Occipital lobe (tissue), 2 donors: ENCODE measurements around the gene TDRD7. TPM values are rescaled to one million over a fixed set of nuclear protein-coding genes. Genes with fewer than 3 reads are reported as not detected.
"Not testable (repeated sequence)": the region's sequence is repeated elsewhere in the genome, so short reads cannot be mapped to it uniquely, and the experiment has no call there.

Experiments used
- DNase-seq: peaks from one replicate; lab custom pipeline; 2025; lab: John Stamatoyannopoulos, UW
- total RNA-seq: library from RNA; depleted of rRNA; stranded (reverse); fragments of >200 nt; gene quantifications from one replicate; pipeline ENCODE4 v1.2.3, GENCODE V29; 2014

TDRD7 gene
- total RNA-seq, 1 donor from 2014 or later: 33.2 TPM

DNA sequence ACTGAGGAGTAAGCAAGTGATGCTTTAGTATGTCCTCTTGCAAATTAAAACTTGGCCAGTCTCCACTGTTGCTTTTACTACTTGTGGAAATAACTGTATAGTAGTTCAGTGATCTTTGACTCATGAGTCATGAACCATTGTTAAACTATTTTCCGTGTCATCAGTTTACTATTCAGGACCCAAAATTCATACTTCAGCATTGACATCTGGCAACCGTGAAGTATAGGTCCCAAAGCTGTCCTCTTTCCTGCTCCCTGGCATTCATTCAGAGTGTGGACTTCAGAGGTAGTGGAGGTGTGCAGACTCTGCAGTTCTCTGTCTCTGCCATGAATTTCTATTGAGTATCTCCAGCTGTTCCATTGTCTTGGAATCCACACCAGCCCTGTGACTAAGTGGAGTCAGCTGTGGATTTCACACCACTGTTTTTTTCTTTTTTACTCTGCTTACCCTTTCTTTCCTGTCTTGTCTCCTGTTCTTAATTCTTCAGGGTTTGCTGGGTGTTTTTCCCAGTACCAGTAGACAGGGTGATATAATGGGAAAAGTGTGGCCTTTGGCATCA lies 7.5 kb downstream of the TDRD7 start:
- DNase-seq: no peak

DNA sequence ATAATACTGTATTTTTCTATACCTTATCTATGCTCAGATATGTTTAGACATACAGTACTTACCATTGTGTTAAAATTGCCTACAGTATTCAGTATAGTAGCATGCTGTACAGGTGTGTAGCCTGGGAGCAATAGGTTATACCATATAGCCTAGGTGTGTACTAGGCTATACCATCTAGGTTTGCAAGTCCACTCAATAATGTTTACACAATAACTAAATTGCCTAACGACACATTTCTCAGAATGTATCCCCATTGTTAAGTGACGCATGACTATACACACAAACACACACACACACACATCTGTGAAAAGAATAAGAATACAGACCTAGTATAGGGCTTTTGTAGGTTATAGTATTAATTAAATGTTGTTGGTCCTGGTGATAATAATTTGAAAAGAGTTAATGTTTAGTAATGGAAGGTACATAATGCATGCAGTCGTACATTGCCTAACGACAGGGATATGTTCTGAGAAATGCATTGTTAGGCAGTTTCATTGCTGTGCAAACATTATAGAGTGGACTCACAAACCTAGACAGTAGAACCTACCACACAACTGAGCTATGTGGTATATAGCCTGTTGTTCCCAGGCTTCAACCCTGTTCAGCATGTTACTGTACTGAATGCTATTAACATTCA lies 13.6 kb downstream of the TDRD7 start:
- no peak for DNase-seq

DNA sequence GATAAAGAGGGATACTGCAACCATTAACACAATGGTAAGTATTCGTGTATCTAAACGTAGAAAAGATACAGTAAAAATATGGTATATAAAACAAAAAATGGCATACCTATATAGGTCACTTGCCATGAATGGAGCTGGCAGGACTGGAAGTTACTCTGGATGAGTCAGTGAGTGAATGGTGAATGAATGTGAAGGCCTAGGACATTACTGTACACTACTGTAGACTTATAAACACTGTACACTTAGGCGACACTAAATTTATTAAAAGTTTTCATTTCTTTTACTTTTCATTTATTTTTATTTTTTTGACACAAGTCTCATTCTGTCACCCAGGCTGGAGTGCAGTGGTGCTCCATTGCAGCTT lies 14.1 kb downstream of the TDRD7 start:
- no peak for DNase-seq

DNA sequence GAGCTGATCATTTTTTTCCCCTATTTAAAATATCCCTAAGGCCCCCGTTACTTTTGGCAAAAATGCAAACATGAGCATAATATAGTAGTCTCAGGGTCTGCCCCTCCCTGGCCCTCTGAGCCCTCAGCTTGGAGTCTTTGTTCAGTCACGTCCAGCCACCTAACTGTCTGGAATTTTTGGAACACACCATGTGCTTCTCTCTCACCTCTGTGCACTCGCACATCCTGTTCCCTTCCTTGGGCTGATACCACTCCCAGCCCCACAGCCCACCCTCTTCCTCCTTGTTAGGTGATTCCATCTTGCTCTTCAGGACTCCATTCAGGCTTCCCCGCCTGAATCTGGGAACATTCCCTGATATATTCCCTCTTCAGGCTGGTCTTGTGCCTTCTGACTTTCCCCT lies 16.0 kb downstream of the TDRD7 start:
- no peak for DNase-seq

DNA sequence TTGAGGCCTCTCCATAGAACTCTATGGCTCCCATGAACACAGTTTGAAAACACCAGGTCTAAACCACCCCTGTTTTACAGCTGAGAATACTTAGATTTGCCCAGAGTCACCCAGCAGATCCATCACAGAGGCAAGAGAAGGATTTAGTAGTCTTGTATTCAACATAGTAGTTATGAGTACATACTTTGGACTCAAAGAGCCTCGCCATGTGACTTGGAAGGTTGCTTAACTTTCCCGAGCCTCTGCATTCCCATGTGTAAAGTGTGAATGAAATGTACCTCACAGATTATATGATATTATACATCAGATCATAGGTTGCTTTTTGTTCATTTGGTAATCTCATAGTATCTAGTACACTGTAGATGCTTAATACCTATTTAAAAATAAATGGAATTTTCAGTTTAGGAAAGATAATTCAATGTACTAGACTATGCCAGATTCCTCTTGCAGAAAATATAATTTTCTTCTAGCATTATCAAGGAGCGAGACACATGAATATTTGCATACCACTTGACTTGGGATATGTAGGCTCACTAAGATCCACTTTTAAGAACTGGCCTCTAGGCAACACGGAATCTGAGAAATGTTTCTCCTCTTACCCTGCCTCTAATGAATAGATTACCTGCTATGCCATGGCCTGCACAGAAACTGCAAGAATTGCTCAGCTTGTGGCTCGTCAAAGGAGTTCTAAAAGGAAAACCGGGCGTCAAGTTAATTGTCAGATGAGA lies 18.6 kb downstream of the TDRD7 start:
- DNase-seq: no peak

DNA sequence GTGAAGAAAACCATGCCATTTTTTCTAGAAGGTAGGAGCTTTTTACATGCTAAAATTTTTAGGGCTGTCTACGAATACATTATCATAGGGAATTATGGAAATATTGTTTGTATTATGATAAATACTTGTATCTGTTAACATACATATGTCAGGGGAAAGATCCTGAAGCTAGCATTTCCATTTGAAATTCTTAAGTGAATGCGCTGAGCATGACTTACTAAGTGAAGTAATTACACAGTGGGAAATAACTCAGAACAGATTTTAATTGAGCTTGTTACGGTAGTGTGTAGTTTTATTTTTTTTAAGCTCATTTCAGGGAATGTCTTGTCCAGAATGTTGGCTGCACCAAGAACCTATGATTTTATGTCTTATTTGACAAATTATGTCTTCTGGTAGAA lies 19.1 kb downstream of the TDRD7 start:
- no peak for DNase-seq

DNA sequence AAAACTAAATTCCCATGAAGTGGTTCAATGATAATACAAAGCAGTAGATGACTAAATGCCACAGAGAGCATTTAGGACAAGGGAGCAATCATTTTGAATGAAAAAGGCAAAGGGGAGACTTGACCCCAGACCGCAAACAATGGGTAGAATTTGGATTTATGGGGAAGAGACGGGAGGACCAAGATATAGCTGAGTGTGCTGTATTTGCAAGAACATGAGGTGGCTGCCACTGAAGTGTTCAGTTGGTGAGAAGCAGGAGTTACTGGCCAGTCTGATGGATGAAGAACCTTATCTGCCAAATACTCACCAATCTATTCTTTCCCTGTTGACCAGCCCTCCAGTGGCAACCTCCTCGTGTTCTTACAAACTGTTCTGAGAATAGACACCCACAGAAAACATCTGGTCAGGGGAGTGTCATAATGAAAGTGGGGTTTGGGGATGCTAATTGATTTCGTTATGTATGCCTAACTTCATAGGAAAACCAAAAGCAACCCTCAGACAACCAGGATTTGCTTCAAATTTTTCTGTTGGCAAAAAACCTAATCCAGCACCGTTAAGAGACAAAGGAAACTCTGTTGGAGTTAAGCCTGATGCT lies 19.8 kb downstream of the TDRD7 start:
- no peak for DNase-seq

DNA sequence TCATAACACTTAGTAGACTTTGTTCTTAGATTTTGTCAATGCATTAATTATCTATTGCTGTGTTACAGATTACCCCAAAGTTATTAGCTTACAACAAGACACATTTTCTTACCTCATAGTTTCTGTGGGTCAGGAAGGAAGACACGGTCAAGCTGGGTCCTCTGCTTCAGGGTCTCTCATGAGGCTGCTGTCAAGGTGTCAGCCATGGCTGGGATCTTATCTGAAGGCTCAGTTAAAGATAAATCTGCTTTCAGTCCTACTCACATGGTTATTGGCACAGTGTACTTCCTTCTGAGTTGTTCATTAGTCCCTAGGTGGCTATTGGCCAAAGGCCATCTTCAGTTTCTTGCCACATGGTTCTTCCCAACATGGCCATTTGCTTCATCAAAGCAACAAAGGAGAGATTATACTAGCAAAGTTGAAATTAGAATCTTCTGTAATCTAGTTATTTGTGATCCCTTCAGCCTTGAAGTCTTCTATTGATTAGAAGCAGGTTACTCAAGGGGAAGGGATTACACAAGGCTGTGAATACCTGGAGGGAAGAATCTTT lies 25.2 kb downstream of the TDRD7 start:
- DNase-seq: no peak

DNA sequence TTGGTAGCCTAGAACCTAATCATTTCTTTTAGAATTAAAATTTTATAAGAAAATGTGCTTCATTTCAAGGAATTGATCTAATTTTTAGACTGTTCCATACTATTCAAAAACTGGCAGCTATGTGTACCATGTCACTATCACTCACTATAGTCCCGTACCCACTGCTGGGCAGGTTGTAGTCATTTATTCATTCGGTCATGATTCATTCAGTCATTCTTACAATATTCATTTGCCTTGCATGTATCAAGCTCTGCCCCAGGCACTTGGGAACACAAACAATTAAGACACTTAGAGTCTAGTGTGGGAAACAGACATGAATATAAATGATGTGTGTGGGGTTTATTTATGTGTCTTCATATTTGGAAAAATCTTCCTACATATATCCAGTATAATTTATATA lies 26.4 kb downstream of the TDRD7 start:
- DNase-seq: no peak

DNA sequence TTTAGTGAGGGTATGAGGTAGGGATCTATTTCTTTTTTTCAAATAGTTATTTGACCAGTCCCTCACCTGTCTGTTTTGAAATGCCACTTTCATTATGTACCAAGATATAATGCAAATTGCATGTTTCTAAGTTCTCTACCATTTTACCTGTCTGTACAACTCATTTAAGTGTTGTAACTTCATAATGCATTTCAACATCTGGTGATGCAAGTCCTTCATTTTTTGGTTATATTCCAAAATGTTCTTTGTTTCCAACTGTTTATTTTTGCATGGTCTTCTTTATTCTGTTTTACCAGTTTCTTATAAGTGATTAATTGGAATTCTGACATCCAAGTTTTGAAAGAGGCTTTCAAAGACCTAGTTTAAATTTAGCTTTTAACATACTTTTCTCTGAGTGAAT lies 26.8 kb downstream of the TDRD7 start:
- no peak for DNase-seq

DNA sequence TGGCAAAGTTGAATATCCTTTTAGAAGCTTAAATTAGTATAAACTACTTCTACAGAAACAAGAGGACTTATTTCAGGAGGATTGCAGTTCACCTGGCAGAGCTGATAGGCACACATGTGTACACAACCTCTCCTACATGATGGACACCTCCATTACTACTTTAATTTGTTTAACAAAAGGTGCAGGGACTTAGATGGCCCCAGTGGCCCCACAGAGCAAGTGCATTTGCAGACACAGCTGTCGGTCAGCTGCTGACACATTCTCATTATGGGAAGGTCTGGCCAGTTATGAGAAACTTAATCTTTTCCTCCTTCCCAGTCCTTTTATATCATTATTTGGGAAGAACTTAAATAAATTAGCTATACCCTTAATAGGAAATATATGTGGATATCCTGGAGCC lies 28.3 kb downstream of the TDRD7 start:
- no peak for DNase-seq

DNA sequence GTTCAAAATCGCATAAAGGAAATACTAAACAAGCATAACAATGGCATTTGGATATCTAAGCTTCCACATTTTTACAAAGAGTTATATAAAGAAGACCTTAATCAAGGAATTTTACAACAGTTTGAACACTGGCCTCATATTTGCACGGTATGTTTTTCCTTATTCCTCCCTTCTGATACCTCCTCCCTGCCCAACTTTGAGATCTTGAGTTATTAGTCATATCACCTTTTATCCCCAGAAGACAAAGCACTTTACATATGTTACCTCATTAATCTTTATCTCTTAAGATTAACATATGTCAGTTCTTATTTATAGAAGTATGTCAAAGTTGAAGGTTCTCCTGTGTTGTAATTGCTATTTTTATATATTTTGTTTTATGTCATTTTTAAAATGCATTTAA lies 29.8 kb downstream of the TDRD7 start:
- DNase-seq: no peak

DNA sequence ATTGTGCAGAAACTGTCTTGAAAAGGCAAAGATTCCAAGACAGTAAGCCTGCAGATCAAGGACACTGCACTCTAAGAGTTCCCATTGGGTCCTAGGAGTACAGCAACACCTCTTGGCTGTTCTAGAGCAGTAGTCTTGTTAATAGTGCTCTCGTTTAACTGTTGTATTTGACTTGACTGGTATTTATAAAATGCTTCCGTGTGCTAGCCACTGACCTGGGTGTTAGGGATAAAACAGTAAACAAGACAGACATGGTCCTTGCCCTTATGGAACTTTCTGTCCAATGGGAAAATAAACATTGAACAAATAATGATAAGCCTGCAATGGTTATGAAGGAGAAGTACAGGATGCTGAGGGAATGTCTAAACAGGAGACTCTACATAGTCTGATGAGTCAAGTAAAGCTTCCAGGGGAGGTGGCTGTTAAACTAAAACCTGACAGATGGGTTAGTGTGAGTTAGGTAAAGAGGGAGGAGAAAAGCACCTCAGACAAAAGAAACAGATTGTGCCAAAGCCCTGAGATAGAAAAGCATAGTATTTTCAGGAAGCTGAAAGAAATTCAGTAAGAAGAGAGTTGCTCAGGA lies 33.3 kb downstream of the TDRD7 start:
- no peak for DNase-seq

DNA sequence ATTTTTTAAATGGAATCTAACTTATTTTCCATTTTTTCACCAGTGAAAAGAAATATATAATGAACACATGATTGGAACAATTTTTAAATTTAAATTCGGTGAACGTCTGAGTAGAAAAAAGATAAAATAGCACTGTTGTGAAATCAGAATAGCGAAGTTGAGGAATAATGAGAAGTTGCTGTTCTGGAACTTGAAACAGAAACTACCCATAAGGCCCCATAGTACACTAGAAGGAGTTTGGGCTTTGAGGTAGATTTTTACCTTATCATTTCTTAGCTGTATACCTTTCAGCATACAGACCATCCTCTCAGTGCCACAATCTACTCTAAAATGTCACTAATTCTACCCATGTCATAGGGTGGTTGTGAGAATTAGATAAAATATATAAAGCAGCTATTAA lies 35.1 kb downstream of the TDRD7 start:
- no peak for DNase-seq

DNA sequence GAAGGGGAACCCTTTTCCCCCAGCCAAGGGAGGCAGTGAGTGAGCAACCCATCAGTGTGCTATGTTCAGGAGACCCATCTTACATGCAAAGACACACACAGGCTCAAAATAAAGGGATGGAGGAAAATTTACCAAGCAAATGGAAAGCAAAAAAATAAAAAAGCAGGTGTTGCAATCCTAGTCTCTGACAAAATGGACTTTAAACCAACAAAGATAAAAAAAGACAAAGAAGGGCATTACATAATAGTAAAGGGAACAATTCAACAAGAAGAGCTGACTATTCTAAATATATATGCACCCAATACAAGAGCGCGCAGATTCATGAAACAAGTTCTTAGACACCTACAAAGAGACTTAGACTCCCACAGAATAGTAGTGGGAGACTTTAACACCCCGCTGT lies 41.7 kb downstream of the TDRD7 start:
- not testable (repeated sequence) for DNase-seq

DNA sequence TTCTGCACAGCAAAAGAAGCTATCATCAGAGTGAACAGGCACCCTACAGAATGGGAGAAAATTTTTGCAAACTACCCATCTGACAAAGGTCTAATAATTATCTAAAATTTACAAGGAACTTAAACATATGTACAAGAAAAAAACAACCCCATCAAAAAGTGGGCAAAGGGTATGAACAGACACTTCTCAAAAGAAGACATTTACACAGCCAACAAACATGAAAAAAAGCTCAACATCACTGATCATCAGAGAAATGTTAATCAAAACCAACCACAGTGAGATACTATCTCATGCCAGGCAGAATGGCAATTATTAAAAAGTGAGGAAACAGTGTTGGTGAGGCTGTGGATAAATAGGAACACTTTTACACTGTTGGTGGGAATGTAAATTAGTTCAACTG lies 44.9 kb downstream of the TDRD7 start:
- not testable (repeated sequence) for DNase-seq

DNA sequence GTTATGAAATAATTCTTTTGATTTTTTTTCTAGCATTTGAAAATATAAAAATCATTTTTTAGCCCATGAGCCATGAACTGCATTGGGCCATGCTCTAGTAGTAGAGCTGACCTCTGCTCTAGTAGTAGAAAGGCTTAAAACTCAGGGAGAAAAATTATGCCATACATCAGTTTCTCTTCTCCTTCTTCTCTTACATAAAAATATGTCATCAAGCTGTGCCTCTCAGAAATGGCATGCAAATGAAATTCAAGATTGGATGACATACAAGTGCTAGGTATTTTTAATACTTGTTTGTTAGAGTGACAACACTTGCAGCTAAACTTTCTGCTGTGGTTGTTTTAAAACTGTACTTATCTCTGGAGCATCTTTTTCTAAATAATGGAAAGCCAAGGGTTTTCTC lies 47.4 kb downstream of the TDRD7 start:
- DNase-seq: no peak

DNA sequence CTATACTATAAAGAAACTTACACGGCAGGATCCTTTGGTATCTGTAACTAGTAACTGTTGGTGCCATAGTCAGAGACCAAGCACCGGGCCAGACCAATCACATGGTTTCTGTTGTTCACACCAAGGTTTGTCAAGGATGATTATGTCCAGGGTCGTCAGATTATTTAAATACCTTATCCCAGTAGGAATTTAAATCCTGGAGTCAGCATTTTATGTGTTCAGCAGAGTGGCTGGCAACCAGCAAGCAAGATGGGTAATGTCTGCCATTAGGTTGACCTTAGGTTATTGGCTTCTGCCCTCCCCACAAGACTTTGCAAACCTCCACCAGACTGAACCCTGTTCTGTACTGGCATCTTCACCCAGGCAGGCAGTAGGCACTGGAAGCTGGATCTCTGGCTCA lies 50.3 kb downstream of the TDRD7 start:
- DNase-seq: no peak

DNA sequence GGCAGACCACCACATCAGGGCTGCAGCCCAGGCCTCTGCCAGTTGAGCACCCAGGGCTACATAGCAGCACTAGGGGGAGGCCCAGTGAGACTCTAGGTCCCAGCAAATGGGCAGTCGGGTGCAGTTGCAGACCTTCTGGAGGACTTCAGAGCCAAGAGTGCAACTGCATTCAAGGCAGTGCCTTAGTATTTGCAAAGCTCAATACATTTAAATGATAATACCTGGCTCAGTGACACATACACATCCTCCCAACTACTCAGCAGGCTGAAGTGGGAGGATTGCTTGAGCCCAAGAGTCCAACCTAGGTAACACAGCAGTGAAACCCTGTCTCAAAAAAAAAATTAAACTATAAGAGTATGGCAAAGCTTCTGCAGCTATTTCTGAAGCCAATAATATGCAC lies 51.0 kb downstream of the TDRD7 start:
- no peak for DNase-seq

DNA sequence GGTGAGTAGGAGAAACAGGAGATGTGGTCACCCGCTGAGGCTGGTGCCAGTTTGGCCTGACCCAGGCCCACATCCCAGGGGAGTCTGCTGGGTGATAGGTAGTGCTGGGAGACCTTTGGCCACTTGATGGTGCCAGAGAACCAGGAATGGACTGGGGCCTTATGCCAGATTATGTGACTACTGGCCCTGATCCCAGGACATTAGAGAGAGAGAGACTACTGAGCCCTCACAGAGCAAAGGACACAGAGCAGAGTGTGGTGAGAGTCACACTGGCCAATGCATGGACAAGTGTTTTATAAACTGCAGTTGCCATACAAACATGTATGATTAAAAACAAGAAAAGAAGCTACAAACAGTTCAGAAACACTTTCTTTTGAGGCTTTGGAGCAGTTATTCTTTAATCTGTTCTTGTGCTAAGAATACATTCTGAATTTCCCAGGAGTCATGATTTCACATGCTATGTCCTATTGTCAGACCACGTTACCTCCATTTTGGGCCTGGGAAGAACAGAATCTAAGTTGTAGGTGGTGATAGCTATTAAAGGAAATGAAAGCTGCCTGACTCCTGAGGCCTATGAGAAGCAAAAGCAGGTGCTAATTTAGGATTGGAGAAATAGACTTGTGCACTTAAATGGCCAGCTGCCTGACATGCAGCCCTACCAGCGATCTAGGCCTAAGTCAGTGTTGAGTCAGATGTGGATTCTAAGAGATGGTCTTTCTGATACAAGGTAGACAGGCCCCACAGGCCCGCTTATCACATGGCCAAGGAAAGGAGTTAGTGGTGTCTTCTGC lies 57.0 kb downstream of the TDRD7 start:
- peak; percentile 73 for DNase-seq

DNA sequence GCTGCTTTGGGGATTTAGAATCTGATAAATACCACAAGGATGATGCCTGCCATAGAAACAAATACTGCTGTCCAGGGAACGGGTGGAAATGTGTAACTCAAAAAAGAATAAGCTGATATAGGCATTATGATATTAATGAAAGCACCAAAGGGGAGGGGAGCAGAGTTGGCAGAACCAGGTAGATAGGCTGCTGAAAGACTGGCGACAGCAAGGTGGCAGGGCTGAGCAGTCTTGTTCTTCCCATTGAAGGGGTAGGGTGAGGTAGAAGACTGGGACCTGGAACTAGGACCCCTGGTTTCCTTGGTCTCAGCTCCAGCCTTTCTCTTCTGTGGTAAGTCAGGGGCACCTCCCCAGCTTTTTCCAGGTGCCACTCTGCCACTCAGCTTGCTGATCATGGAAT lies 58.2 kb downstream of the TDRD7 start:
- DNase-seq: no peak
